ENCODE results near the gene TMEM175.

DNA sequence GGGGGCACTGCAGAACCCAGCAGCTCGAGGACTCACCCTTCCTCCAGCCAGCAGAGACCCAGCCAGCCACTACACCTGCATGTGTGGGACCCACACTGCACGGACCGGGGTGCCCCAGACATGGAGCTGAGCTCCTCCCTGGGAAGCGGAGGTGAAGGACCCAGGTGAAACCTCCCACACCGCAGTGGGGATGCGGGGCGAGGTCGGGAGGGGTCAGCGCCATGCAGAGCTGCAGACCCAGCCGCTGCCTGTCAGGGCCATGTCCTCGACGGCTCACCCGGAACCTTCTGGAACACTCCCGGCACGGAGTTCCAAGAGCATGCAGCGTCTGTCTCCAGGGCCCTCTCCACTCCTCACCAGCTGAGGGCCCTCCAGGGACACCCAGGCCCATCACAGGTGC lies 42.7 kb upstream of the TMEM175 start:
- TF ChIP-seq, protein P1, sequence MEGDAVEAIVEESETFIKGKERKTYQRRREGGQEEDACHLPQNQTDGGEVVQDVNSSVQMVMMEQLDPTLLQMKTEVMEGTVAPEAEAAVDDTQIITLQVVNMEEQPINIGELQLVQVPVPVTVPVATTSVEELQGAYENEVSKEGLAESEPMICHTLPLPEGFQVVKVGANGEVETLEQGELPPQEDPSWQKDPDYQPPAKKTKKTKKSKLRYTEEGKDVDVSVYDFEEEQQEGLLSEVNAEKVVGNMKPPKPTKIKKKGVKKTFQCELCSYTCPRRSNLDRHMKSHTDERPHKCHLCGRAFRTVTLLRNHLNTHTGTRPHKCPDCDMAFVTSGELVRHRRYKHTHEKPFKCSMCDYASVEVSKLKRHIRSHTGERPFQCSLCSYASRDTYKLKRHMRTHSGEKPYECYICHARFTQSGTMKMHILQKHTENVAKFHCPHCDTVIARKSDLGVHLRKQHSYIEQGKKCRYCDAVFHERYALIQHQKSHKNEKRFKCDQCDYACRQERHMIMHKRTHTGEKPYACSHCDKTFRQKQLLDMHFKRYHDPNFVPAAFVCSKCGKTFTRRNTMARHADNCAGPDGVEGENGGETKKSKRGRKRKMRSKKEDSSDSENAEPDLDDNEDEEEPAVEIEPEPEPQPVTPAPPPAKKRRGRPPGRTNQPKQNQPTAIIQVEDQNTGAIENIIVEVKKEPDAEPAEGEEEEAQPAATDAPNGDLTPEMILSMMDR (optimal IDR thresholded peaks at IDR 0.05 in 1 of 3, IDR thresholded peaks at IDR 0.05 in 1 of 3, conservative IDR thresholded peaks at IDR 0.05 in 1 of 3; ENCODE audit: extremely low read depth in 1 of 3, insufficient read depth in 2 of 3, low read length in 3 of 3): no peak
- no peak for TF ChIP-seq EZH2 (IDR thresholded peaks at IDR 0.05; ENCODE audit: low read length)
